SHP77 treated with DMSO at 0.1 percent for 48 hours (cell line): Measurements from ENCODE around the gene C1orf115.
"Not testable (repeated sequence)": the region's sequence is repeated elsewhere in the genome, so short reads cannot be mapped to it uniquely, and the experiment has no call there.

Source experiments
- DNase-seq: peaks from one replicate; lab custom pipeline; 2025; lab: John Stamatoyannopoulos, UW

Gene C1orf115

GRCh38 chr1:220726634-220727033 is 36.5 kb downstream of the C1orf115 start:
- DNase-seq = no peak

- no peak for DNase-seq
Observed at GRCh38 chr1:220727519-220727918, 37.4 kb downstream of the C1orf115 start.

- DNase-seq = no peak
Observed at GRCh38 chr1:220730486-220730885, 40.3 kb downstream of the C1orf115 start.

GRCh38 chr1:220732137-220732536 is 42.0 kb downstream of the C1orf115 start:
- DNase-seq = no peak

GRCh38 chr1:220732621-220733020 is 42.5 kb downstream of the C1orf115 start:
- no peak for DNase-seq

- DNase-seq = peak; percentile 64
Observed at GRCh38 chr1:220733086-220733601, 43.0 kb downstream of the C1orf115 start.

- no peak for DNase-seq
Observed at GRCh38 chr1:220734571-220735326, 44.6 kb downstream of the C1orf115 start.

GRCh38 chr1:220736283-220736682 is 46.1 kb downstream of the C1orf115 start:
- not testable (repeated sequence) for DNase-seq

- DNase-seq = no peak
Observed at GRCh38 chr1:220741349-220741748, 51.2 kb downstream of the C1orf115 start.

GRCh38 chr1:220741825-220742224 is 51.7 kb downstream of the C1orf115 start:
- no peak for DNase-seq

GRCh38 chr1:220742520-220742919 is 52.4 kb downstream of the C1orf115 start:
- DNase-seq = no peak

- no peak for DNase-seq
Observed at GRCh38 chr1:220746851-220747250, 56.7 kb downstream of the C1orf115 start.

GRCh38 chr1:220747437-220748088 is 57.4 kb downstream of the C1orf115 start:
- no peak for DNase-seq

- DNase-seq = no peak
Observed at GRCh38 chr1:220748089-220748934, 58.1 kb downstream of the C1orf115 start, which contains the start of gene MTARC2. MTARC2 (plus strand) TSS chr1:220748322; CDS start chr1:220748532, 210 bp downstream.
